ENCODE data around the gene PIM3. TPM values are rescaled to one million over a fixed set of nuclear protein-coding genes. Genes with fewer than 3 reads are reported as not detected.

The PIM3 gene
- total RNA-seq, 2 experiments from 2014 or later: 224 to 230 TPM

DNA sequence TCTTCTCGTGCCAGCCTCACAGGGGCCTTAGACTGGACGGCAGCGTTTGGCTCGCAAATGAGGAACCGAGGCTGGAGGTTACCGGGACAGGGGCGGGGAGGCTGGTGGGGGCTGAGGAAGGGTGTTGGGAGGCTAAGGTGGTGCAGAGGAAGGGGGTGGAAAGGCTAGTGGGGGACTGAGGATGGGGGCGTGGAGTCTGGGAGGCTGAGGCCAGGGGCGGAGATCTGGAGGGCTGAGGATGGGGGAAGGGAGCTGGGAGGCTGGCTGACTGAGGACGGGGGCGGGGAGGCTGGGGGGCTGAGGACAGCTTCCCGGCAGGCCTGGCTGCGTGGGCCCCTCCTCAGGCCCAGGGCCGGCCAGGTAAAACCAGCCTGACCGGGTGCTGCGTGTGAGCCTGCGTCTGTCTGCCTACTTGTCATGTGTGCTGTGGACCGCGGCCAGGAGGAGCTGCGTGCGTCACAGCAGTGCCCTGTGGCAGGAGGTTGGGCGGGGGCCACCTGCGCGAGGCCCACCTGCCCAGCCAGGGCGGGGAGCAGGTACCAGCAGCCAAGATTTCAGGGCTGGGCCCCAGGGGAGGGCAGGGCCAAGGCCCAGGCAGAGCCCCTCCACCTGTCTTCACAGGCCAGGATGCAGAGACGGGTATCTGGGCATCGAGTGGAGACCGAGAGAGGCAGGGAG lies 9.4 kb upstream of the PIM3 start:
- Mint-ChIP-seq H3K4me1 (ENCODE audit: low read depth) (no peaks in the 10 kb centered on the region), H3K27me3 (no peaks in the 10 kb centered on the region), H3K9me3 (no peaks in the 10 kb centered on the region), H3K36me3 (ENCODE audit: low read depth) (no peaks in the 10 kb centered on the region), H3K4me3 (no peak overlapping the region), H3K27ac (no peak overlapping the region)
- intact Hi-C loops (cut with DNase I, micrococcal nuclease): no loop called here
- Histone ChIP-seq H3K27ac (ENCODE audit: low read depth in 1 of 2, low read length in 2 of 2) (no peak overlapping the region), H3K4me1 (ENCODE audit: insufficient read depth, low read length) (peaks cover 20% of the 10 kb centered on the region), H3K36me3 (ENCODE audit: insufficient read depth, low read length) (no peaks in the 10 kb centered on the region), H3K4me3 (ENCODE audit: low read length) (no peak overlapping the region), H3K9me3 (ENCODE audit: control insufficient read depth in 1 of 2, insufficient read depth in 1 of 2, low read length in 2 of 2) (no peaks in the 10 kb centered on the region), H3K27me3 (ENCODE audit: control insufficient read depth in 1 of 2, insufficient read depth in 2 of 2, low read length in 2 of 2) (no peaks in the 10 kb centered on the region)
- ChIA-PET CTCF (no interaction called here), POLR2A (interaction anchor here (1.1 to 1.7 kb wide), 4 partner anchors 10 to 15 kb away, joined by 4 to 24 read pairs (median 12); partner anchors contain the start of gene PIM3)
- ATAC-seq (ENCODE audit: poor library complexity): peak; percentile 73
- TF ChIP-seq, protein P1, sequence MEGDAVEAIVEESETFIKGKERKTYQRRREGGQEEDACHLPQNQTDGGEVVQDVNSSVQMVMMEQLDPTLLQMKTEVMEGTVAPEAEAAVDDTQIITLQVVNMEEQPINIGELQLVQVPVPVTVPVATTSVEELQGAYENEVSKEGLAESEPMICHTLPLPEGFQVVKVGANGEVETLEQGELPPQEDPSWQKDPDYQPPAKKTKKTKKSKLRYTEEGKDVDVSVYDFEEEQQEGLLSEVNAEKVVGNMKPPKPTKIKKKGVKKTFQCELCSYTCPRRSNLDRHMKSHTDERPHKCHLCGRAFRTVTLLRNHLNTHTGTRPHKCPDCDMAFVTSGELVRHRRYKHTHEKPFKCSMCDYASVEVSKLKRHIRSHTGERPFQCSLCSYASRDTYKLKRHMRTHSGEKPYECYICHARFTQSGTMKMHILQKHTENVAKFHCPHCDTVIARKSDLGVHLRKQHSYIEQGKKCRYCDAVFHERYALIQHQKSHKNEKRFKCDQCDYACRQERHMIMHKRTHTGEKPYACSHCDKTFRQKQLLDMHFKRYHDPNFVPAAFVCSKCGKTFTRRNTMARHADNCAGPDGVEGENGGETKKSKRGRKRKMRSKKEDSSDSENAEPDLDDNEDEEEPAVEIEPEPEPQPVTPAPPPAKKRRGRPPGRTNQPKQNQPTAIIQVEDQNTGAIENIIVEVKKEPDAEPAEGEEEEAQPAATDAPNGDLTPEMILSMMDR (IDR thresholded peaks at IDR 0.05): no peak
- DNase-seq: peak in 1 of 14 experiments; percentile 25

DNA sequence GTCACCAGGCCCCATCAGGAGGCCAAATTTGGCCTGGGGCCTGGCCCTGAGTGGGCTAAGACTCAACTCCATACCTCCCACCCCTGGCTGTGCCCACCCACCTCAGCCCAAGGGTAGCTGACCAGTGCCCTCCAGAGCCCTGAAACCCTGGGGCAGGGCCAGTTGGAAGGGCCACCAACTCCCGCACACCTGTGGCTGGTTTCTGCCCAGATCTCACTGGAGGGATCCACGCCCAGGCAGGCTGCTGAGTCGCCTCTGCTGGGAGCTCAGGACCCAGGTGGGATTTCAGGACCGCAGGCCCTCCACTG lies 8.9 kb upstream of the PIM3 start:
- H3K27ac Mint-ChIP-seq: no peak overlapping the region
- H3K9me3 Mint-ChIP-seq: no peaks in the 10 kb centered on the region
- H3K4me3 ChIP-seq (ENCODE audit: low read length): no peak overlapping the region
- H3K27me3 Mint-ChIP-seq: no peaks in the 10 kb centered on the region
- H3K36me3 ChIP-seq (ENCODE audit: insufficient read depth, low read length): no peaks in the 10 kb centered on the region
- intact Hi-C loops (cut with DNase I, micrococcal nuclease): no loop called here
- no peak for DNase-seq
- peaks cover 15% of the 10 kb centered on the region for H3K4me1 ChIP-seq (ENCODE audit: insufficient read depth, low read length)
- H3K4me1 Mint-ChIP-seq (ENCODE audit: low read depth): no peaks in the 10 kb centered on the region
- H3K27me3 ChIP-seq (ENCODE audit: control insufficient read depth in 1 of 2, insufficient read depth in 2 of 2, low read length in 2 of 2): no peaks in the 10 kb centered on the region
- H3K4me3 Mint-ChIP-seq: no peak overlapping the region
- H3K27ac ChIP-seq (ENCODE audit: low read depth in 1 of 2, low read length in 2 of 2): no peak overlapping the region
- ChIA-PET POLR2A (interaction anchor here (1.1 to 1.7 kb wide), 4 partner anchors 10 to 16 kb away, joined by 4 to 24 read pairs (median 12); partner anchors contain the start of gene PIM3), CTCF (no interaction called here)
- no peaks in the 10 kb centered on the region for H3K36me3 Mint-ChIP-seq (ENCODE audit: low read depth)
- H3K9me3 ChIP-seq (ENCODE audit: control insufficient read depth in 1 of 2, insufficient read depth in 1 of 2, low read length in 2 of 2): no peaks in the 10 kb centered on the region
- no peak for ATAC-seq (ENCODE audit: poor library complexity)
- TF ChIP-seq, protein P1 (IDR thresholded peaks at IDR 0.05): no peak

DNA sequence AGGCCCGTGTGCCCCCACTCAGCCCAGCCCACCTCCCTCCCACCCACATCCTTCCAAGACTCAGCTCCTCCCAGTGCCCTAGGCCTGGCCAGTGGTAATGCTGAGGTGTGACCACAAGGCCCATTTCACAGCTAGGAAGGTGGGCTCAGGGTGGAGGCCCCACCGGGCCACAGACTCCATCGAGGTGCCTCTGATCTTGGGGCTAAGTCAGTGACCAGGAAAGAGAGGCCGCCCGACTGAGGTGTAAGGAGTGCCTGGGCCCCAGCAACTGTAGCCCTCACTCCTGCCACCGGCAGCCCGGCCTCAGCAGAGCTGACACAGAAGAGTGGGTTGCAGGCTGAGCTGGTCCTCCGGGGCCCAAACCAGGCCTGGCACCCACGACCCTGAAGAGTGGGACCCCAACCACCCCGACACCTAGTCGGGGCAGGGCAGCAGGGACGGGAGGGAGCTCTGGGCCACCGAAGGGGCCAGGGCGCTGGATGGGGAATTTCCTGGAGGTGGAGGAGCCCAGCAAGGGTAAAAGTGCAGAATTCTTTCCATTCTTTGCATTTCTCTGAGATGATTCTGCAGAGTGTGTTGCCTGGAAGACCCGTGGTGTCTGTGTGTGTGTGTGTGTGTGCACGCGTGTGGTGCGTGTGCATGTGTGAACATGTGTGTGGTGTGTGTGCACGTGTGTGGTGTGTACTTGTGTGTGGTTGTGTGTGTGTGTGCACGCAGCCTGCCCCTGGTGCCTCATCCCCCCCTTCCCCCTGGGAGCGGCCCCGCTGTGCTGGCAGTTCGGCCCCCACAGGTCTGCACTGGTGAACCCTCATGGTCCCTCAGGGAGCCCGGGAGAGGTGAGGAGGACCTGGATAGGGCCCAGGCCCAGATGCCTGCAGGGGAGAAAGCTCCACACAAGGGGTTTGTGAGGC lies 8.3 kb upstream of the PIM3 start:
- Histone ChIP-seq H3K27ac (ENCODE audit: low read depth in 1 of 2, low read length in 2 of 2) (no peak overlapping the region), H3K9me3 (ENCODE audit: control insufficient read depth in 1 of 2, insufficient read depth in 1 of 2, low read length in 2 of 2) (no peaks in the 10 kb centered on the region), H3K4me1 (ENCODE audit: insufficient read depth, low read length) (peaks cover 9% of the 10 kb centered on the region), H3K4me3 (ENCODE audit: low read length) (no peak overlapping the region), H3K36me3 (ENCODE audit: insufficient read depth, low read length) (no peaks in the 10 kb centered on the region), H3K27me3 (ENCODE audit: control insufficient read depth in 1 of 2, insufficient read depth in 2 of 2, low read length in 2 of 2) (no peaks in the 10 kb centered on the region)
- intact Hi-C loops (cut with DNase I, micrococcal nuclease): no loop called here
- Mint-ChIP-seq H3K36me3 (ENCODE audit: low read depth) (no peaks in the 10 kb centered on the region), H3K9me3 (no peaks in the 10 kb centered on the region), H3K4me1 (ENCODE audit: low read depth) (no peaks in the 10 kb centered on the region), H3K27ac (no peak overlapping the region), H3K27me3 (no peaks in the 10 kb centered on the region), H3K4me3 (no peak overlapping the region)
- CTCF ChIA-PET: no interaction called here
- DNase-seq: no peak
- TF ChIP-seq, protein P1 (IDR thresholded peaks at IDR 0.05): no peak
- POLR2A ChIA-PET: interaction anchor here (1.1 to 1.7 kb wide), 3 partner anchors 9 to 16 kb away, joined by 8 to 24 read pairs (median 17); partner anchors contain the start of gene PIM3
- ATAC-seq (ENCODE audit: poor library complexity): no peak
